GM23338 (cell line): ENCODE measurements around the gene STX16. TPM values are rescaled to one million over a fixed set of nuclear protein-coding genes. Genes with fewer than 3 reads are reported as not detected.

ENCODE experiments used
- ATAC-seq: fragments of 200-7000 bp; cut with Tn5 transposase; 3 replicates; pipeline ENCODE4 v1.9.1; 2020
- DNase-seq: peaks from one replicate; pipeline ENCODE4 v3.0.0-alpha.2; 2015; ENCODE audit warnings: low spot score
- H2AFZ ChIP-seq: fragments of 200-600 bp; sonication (generic); 2 replicates; pipeline ENCODE4 v1.8.0; 2016; ENCODE audit warnings: antibody characterized with exemption, mild to moderate bottlenecking, moderate library complexity
- H3F3A ChIP-seq: fragments of 200-600 bp; sonication (generic); replicated peaks from 2 replicates; pipeline ENCODE4 v1.8.0; 2017; ENCODE audit warnings: antibody characterized with exemption, mixed run types, low read depth
- H3K27ac ChIP-seq: fragments of 200-600 bp; sonication (generic); 2 replicates; pipeline ENCODE4 v1.6.1; 2016; ENCODE audit warnings: low read depth
- H3K27me3 ChIP-seq: fragments of 200-600 bp; sonication (generic); 2 replicates; pipeline ENCODE4 v1.8.0; 2016; ENCODE audit warnings: mild to moderate bottlenecking, mixed run types, moderate library complexity; ENCODE audit not compliant: insufficient read depth
- H3K36me3 ChIP-seq: fragments of 200-600 bp; sonication (generic); 2 replicates; pipeline ENCODE4 v1.8.0; 2016; ENCODE audit warnings: mild to moderate bottlenecking; ENCODE audit not compliant: insufficient read depth
- H3K4me1 ChIP-seq: fragments of 200-600 bp; sonication (generic); 2 replicates; pipeline ENCODE4 v1.8.0; 2016; ENCODE audit warnings: mild to moderate bottlenecking, moderate library complexity; ENCODE audit not compliant: insufficient read depth
- H3K4me2 ChIP-seq: fragments of 200-600 bp; sonication (generic); 2 replicates; pipeline ENCODE4 v1.7.1; 2017; ENCODE audit warnings: mixed run types
- H3K4me3 ChIP-seq: fragments of 200-600 bp; sonication (generic); 2 replicates; pipeline ENCODE4 v1.6.1; 2016; ENCODE audit warnings: mixed run types
- H3K79me2 ChIP-seq: fragments of 200-600 bp; sonication (generic); replicated peaks from 2 replicates; pipeline ENCODE4 v1.8.0; 2017; ENCODE audit warnings: mild to moderate bottlenecking; ENCODE audit not compliant: insufficient read depth
- H3K9me2 ChIP-seq: fragments of 200-600 bp; sonication (generic); 2 replicates; pipeline ENCODE4 v1.8.0; 2017; ENCODE audit not compliant: insufficient read depth
- H4K20me1 ChIP-seq: fragments of 200-600 bp; sonication (generic); replicated peaks from 2 replicates; pipeline ENCODE4 v1.8.0; 2017; ENCODE audit warnings: mild to moderate bottlenecking; ENCODE audit not compliant: insufficient read depth
- H3K27ac Mint-ChIP-seq: 2 replicates; pipeline ENCODE4 v1.8.0; 2020; ENCODE audit warnings: inconsistent platforms, mild to moderate bottlenecking, moderate library complexity, mixed read lengths
- H3K27me3 Mint-ChIP-seq: 3 replicates; pipeline ENCODE4 v1.8.0; 2022; ENCODE audit warnings: low read depth, mild to moderate bottlenecking, moderate library complexity, mixed read lengths, inconsistent platforms; ENCODE audit not compliant: insufficient read depth, poor library complexity
- H3K36me3 Mint-ChIP-seq: 3 replicates; pipeline ENCODE4 v1.8.0; 2021; ENCODE audit warnings: low read depth, mild to moderate bottlenecking, inconsistent platforms, moderate library complexity, mixed read lengths
- H3K4me1 Mint-ChIP-seq: 3 replicates; pipeline ENCODE4 v1.8.0; 2020; ENCODE audit warnings: mild to moderate bottlenecking, inconsistent platforms, mixed read lengths
- H3K4me3 Mint-ChIP-seq: 3 replicates; pipeline ENCODE4 v1.8.0; 2021; ENCODE audit warnings: moderate library complexity, mild to moderate bottlenecking, inconsistent platforms, mixed read lengths
- H3K9me3 Mint-ChIP-seq: 3 replicates; pipeline ENCODE4 v1.8.0; 2020; ENCODE audit warnings: moderate library complexity, mild to moderate bottlenecking, inconsistent platforms, mixed read lengths
- EZH2 ChIP-seq: fragments of 200-600 bp; sonication (generic); IDR thresholded peaks from one replicate; pipeline ENCODE4 v1.8.0; 2017; ENCODE audit warnings: antibody characterized with exemption, mild to moderate bottlenecking, low read depth; ENCODE audit not compliant: unreplicated experiment
- EZH2phosphoT487 ChIP-seq: fragments of 200-600 bp; sonication (generic); IDR thresholded peaks from one replicate; pipeline ENCODE4 v1.8.1; 2018; ENCODE audit warnings: antibody characterized with exemption; ENCODE audit not compliant: unreplicated experiment
- JUNB ChIP-seq: IDR thresholded peaks from one replicate; pipeline ENCODE4 v1.6.1; 2016; ENCODE audit warnings: antibody characterized with exemption; ENCODE audit not compliant: unreplicated experiment
- NANOG ChIP-seq: IDR thresholded peaks from 2 replicates; pipeline ENCODE4 v1.6.1; 2016; ENCODE audit warnings: antibody characterized with exemption, borderline replicate concordance
- POLR2AphosphoS5 ChIP-seq: IDR thresholded peaks from 2 replicates; pipeline ENCODE4 v1.6.1; 2016; ENCODE audit warnings: antibody characterized with exemption, low read depth
- STAT1 ChIP-seq: IDR thresholded peaks from one replicate; pipeline ENCODE4 v1.6.1; 2016; ENCODE audit warnings: antibody characterized with exemption; ENCODE audit not compliant: unreplicated experiment
- ZNF114 ChIP-seq: fragments of 250-450 bp; sonication (Bioruptor Pico); IDR thresholded peaks from 2 replicates; pipeline ENCODE4 v1.5.0; 2020; ENCODE audit warnings: mild to moderate bottlenecking, moderate library complexity
- ZNF331 ChIP-seq: fragments of 250-450 bp; sonication (Bioruptor Pico); IDR thresholded peaks from 2 replicates; pipeline ENCODE4 v1.5.0; 2020; ENCODE audit warnings: low read depth, mild to moderate bottlenecking, moderate library complexity
- polyA plus RNA-seq: library from polyadenylated mRNA; unstranded; fragments of >200 nt; fragmentation: Nextera tagmentation; extraction: Ambion mirVana; gene quantifications from 2 replicates; pipeline ENCODE4 v1.2.1, GENCODE V29; 2016
- total RNA-seq: library from RNA; depleted of rRNA; stranded (reverse); fragments of >200 nt; shearing (Covaris generic); gene quantifications from 2 replicates; pipeline ENCODE4 v1.2.3, GENCODE V29; 2014
- TF ChIP-seq, protein P1 (sequence below): IDR thresholded peaks from one replicate; pipeline ENCODE4 v1.6.1; 2018; ENCODE audit warnings: antibody characterized with exemption; ENCODE audit not compliant: unreplicated experiment
- TF ChIP-seq, protein P2 (sequence below): IDR thresholded peaks from 2 replicates; pipeline ENCODE4 v1.6.1; 2016; ENCODE audit warnings: antibody characterized with exemption

The STX16 gene
- total and polyA plus RNA-seq, 2 experiments from 2014 or later, result 31.2 to 70.5 TPM

DNA sequence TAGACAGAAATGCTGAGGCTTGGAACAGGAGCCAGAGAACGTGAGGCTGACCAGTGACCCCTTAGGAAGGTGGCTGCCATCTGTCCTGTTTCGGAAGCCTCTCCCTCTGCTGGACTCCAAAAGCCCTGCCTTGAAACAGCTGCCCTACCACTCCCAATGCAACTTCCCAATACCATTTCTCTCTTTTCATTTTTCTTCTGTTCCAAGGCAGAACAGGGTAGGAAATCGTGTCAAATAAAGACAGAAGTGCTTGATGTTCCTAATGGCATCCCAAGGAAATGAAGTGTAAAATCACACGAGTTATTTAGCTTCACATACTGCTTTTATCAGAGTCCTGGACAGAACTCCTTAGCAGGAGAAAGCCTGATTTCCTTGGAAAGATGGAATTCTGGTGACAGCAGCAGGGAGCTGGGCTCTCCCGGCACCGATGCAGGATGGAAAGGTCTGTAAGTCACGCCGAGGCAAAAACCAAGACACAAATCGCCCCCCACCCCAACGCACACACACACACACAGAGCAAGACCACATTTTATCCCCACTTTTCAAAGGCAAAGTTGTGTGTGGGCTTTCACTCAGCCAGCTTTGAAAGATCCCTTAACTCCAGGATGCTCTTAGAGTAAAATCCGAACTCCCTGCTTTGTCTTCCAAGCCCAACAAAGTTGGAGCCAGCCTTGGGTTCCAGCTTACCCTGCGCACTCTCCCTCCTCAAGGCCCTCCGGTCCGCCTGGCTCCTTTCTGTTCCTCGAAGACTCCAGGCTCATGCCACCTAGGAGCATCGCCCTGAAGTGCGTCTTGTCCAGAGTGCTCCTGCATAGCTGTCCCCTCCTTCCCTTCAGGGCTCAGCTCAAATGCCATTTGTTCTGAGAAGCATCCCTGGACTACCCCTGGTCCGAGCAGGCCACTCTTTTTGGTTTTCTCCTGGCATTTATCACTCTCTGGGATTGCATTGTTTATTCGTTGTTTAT, 11.6 kb upstream of the STX16 start:
- Histone ChIP-seq H3K27me3 (no peaks in the 10 kb centered on the region), H3K27ac (no peak overlapping the region), H3K36me3 (no peaks in the 10 kb centered on the region), H3K4me3 (no peak overlapping the region), H3K4me1 (no peaks in the 10 kb centered on the region), H3K9me2 (no peaks in the 10 kb centered on the region), H3K79me2 (no peaks in the 10 kb centered on the region), H4K20me1 (no peaks in the 10 kb centered on the region), H3K4me2 (no peak overlapping the region), H2AFZ (no peak overlapping the region), H3F3A (no peaks in the 10 kb centered on the region)
- Mint-ChIP-seq H3K27ac (no peak overlapping the region), H3K27me3 (peaks cover 12% of the 10 kb centered on the region), H3K4me3 (no peak overlapping the region), H3K4me1 (peaks cover 5% of the 10 kb centered on the region; the same call in 2 of the 3 replicates), H3K36me3 (peaks cover 6% of the 10 kb centered on the region; the same call in 2 of the 3 replicates), H3K9me3 (peaks cover 2% of the 10 kb centered on the region; the same call in 1 of the 3 replicates)
- DNase-seq, result no peak
- no peak for TF ChIP-seq JUNB
- no peak for TF ChIP-seq EZH2phosphoT487
- 0 out of 3 replicates have a peak, but pooled peaks have one; percentile 21 for ATAC-seq

DNA sequence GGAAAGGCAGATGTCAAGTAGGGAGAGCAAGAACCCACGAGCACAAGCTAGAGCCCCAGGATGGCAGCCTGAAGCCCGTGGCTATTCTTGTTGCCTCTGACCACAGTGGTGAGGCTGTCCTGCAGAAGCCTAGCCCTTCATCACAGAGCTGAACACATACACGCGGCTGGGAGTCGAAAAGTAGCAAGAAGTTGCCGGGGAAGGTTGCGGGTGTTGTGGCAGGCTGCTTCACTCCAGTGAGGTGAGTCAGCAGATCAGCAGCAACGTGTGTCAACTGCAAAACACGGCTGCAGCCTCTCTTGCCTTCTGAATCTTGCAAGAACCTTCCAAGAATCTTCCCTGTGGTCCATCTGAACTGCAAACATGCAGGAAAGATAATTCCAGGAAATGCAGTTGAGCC, 10.6 kb upstream of the STX16 start:
- DNase-seq (no peak), ATAC-seq (no peak)
- no peaks in the 10 kb centered on the region for H3K36me3 ChIP-seq
- peaks cover 2% of the 10 kb centered on the region; the same call in 1 of the 3 replicates for H3K9me3 Mint-ChIP-seq
- no peak overlapping the region for H3K27ac ChIP-seq
- H2AFZ ChIP-seq, result no peak overlapping the region
- H3K27me3 ChIP-seq, result no peaks in the 10 kb centered on the region
- no peak overlapping the region for H3K4me2 ChIP-seq
- H3K4me3 ChIP-seq, result no peak overlapping the region
- H3K27me3 Mint-ChIP-seq, result peaks cover 11% of the 10 kb centered on the region
- no peaks in the 10 kb centered on the region for H3F3A ChIP-seq
- no peak overlapping the region for H3K4me3 Mint-ChIP-seq
- no peaks in the 10 kb centered on the region for H3K79me2 ChIP-seq
- H3K36me3 Mint-ChIP-seq, result peaks cover 6% of the 10 kb centered on the region; the same call in 2 of the 3 replicates
- H4K20me1 ChIP-seq, result no peaks in the 10 kb centered on the region
- no peak overlapping the region for H3K27ac Mint-ChIP-seq
- H3K4me1 Mint-ChIP-seq, result peaks cover 5% of the 10 kb centered on the region; the same call in 2 of the 3 replicates
- H3K9me2 ChIP-seq, result no peaks in the 10 kb centered on the region
- no peaks in the 10 kb centered on the region for H3K4me1 ChIP-seq
- TF ChIP-seq, protein P1, sequence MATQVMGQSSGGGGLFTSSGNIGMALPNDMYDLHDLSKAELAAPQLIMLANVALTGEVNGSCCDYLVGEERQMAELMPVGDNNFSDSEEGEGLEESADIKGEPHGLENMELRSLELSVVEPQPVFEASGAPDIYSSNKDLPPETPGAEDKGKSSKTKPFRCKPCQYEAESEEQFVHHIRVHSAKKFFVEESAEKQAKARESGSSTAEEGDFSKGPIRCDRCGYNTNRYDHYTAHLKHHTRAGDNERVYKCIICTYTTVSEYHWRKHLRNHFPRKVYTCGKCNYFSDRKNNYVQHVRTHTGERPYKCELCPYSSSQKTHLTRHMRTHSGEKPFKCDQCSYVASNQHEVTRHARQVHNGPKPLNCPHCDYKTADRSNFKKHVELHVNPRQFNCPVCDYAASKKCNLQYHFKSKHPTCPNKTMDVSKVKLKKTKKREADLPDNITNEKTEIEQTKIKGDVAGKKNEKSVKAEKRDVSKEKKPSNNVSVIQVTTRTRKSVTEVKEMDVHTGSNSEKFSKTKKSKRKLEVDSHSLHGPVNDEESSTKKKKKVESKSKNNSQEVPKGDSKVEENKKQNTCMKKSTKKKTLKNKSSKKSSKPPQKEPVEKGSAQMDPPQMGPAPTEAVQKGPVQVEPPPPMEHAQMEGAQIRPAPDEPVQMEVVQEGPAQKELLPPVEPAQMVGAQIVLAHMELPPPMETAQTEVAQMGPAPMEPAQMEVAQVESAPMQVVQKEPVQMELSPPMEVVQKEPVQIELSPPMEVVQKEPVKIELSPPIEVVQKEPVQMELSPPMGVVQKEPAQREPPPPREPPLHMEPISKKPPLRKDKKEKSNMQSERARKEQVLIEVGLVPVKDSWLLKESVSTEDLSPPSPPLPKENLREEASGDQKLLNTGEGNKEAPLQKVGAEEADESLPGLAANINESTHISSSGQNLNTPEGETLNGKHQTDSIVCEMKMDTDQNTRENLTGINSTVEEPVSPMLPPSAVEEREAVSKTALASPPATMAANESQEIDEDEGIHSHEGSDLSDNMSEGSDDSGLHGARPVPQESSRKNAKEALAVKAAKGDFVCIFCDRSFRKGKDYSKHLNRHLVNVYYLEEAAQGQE, result no peak
- TF ChIP-seq JUNB (no peak), EZH2 (no peak), STAT1 (no peak), ZNF114 (no peak), NANOG (no peak), EZH2phosphoT487 (no peak), POLR2AphosphoS5 (no peak), ZNF331 (CRISPR knock-in tag) (no peak)
- TF ChIP-seq, protein P2, sequence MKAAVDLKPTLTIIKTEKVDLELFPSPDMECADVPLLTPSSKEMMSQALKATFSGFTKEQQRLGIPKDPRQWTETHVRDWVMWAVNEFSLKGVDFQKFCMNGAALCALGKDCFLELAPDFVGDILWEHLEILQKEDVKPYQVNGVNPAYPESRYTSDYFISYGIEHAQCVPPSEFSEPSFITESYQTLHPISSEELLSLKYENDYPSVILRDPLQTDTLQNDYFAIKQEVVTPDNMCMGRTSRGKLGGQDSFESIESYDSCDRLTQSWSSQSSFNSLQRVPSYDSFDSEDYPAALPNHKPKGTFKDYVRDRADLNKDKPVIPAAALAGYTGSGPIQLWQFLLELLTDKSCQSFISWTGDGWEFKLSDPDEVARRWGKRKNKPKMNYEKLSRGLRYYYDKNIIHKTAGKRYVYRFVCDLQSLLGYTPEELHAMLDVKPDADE, result no peak
